NCI-H1105 treated with DMSO at 0.1 percent for 48 hours (cell line): ENCODE measurements around the gene HSD3B2.

Experiments
- DNase-seq: peaks from one replicate; lab custom pipeline; 2025; lab: John Stamatoyannopoulos, UW

HSD3B2 gene

DNA sequence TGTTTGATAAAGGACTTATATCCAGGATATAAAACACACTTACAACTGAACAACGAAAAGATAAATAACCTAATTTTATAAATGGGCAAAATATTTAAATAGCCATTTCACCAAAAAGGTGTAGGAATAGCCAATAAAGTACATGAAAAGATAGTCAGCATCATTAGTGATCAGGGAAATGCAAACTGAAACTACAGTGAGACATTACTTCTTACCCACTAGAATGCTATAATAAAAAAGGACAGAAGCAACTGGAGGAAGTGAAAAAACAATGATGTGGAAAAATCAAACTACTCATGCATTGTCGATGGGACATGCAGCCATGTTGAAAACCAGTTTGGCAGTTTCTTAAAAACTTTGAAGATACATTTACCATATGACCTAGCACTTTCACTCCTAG lies 48.6 kb downstream of the HSD3B2 start:
- no peak for DNase-seq

GRCh38 chr1:119466445-119466844 lies 51.5 kb downstream of the HSD3B2 start:
- no peak for DNase-seq

DNA sequence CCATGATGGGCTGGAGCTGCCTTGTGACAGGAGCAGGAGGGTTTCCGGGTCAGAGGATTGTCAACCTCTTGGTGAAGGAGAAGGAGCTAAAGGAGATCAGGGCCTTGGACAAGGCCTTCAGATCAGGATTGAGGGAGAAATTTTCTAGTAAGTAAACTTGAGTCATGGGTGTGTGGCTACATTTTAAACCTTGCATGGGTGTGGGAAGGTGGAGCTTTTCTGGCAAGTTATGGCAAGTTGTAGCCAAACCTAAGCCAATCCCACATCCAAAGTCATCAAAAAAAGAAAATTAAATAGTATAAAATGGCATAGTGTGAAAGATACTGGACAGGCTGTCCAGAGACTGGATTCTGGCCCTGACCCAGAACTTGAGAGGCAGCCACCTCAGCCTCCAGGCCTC lies 52.3 kb downstream of the HSD3B2 start:
- no peak for DNase-seq

GRCh38 chr1:119467857-119468668 lies 53.1 kb downstream of the HSD3B2 start:
- DNase-seq: no peak

- DNase-seq: no peak
Observed at GRCh38 chr1:119469741-119470140, 54.8 kb downstream of the HSD3B2 start.

DNA sequence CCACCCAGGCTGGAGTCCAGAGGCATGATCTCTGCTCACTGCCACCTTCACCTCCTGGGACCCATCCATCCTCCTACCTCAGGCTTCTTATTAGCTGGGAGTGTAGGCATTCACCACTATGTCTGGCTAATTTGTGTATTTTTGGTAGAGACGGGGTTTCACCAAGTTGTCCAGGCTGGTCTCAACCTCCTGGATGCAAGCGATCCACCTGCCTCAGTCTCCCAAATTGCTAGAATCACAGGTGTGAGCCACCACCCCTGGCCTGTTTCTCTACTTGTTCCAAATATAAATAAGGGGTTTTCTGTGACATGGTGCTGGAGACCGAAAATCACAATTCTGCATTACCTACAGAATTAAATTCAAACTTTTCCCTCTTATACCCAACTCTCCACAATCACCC lies 55.4 kb downstream of the HSD3B2 start:
- DNase-seq: no peak

DNA sequence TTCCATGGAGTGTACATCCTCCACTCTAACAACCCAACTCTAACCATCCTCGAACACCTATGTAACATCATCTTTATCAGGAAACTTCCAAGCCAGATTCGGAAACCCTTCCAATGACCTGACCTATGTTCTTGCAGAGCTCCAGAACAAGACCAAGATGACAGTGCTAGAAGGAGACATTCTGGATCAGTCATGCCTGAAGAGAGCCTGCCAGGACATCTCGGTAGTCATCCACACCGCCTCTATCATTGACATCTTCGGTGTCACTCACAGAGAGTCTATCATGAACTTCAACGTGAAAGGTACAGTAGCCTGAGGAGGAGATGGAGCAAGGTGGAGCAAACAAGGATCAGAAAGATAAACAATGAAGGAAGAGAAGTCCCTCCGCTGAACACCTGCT lies 56.0 kb downstream of the HSD3B2 start:
- DNase-seq: no peak

- DNase-seq: no peak
Observed at GRCh38 chr1:119471566-119471965, 56.6 kb downstream of the HSD3B2 start.

- no peak for DNase-seq
Observed at GRCh38 chr1:119472080-119472818, 57.3 kb downstream of the HSD3B2 start.
